IMR-90 (cell line): ENCODE results near the gene UNC13A. TPM values are rescaled to one million over a fixed set of nuclear protein-coding genes. Genes with fewer than 3 reads are reported as not detected.
A peak's percentile ranks its signal among the peaks of the same experiment; 100 is the strongest.

Experiments used
- ATAC-seq: fragments of 200-7000 bp; cut with Tn5 transposase; 2 replicates; pipeline ENCODE4 v1.9.1; 2020; ENCODE audit warnings: low read depth, mild to moderate bottlenecking, moderate library complexity
- BruUV-seq: library from RNA; stranded (reverse); fragments of 400-500 nt; replicated peaks from 2 replicates; lab custom pipeline; 2021; lab: Mats Ljungman, UMichigan
- CTCF ChIA-PET: fragments of 300-600 bp; formaldehyde crosslinking; extraction: SDS; loops from one replicate; lab custom pipeline; 2021; ENCODE audit warnings: antibody characterized with exemption; lab: Yijun Ruan, JAX
- POLR2A ChIA-PET: fragments of 300-600 bp; sonication (Branson Sonifier 250); formaldehyde crosslinking; loops from one replicate; lab custom pipeline; 2022; ENCODE audit warnings: antibody characterized with exemption; ENCODE audit not compliant: unreplicated experiment; lab: Charles Lee
- DNase-seq: peaks from one replicate; pipeline ENCODE4 v3.0.0; 2013
- H2AFZ ChIP-seq: replicated peaks from 2 replicates; pipeline ENCODE3; 2013; ENCODE audit warnings: low read length, mild to moderate bottlenecking; ENCODE audit not compliant: poor library complexity
- H2AK5ac ChIP-seq: 2 replicates; pipeline ENCODE4 v1.6.1; 2013; ENCODE audit warnings: low read depth, low read length, inconsistent platforms
- H2AK9ac ChIP-seq: replicated peaks from 2 replicates; pipeline ENCODE3; 2013; ENCODE audit warnings: mild to moderate bottlenecking, low read depth, low read length, moderate library complexity; ENCODE audit not compliant: poor library complexity
- H2BK120ac ChIP-seq: 2 replicates; pipeline ENCODE4 v1.6.1; 2013; ENCODE audit warnings: low read depth, low read length, inconsistent platforms
- H2BK15ac ChIP-seq: 3 replicates; pipeline ENCODE4 v1.6.1; 2013; ENCODE audit warnings: low read depth, low read length, inconsistent platforms
- H2BK20ac ChIP-seq: 2 replicates; pipeline ENCODE4 v1.6.1; 2013; ENCODE audit warnings: low read depth, mild to moderate bottlenecking, inconsistent platforms, low read length, moderate library complexity
- H2BK5ac ChIP-seq: 2 replicates; pipeline ENCODE4 v1.6.1; 2013; ENCODE audit warnings: mild to moderate bottlenecking, low read depth, low read length, inconsistent platforms; ENCODE audit not compliant: poor library complexity, severe bottlenecking
- H3K14ac ChIP-seq: replicated peaks from 2 replicates; pipeline ENCODE4 v1.6.1; 2013; ENCODE audit warnings: low read depth, low read length, inconsistent platforms
- H3K18ac ChIP-seq: 2 replicates; pipeline ENCODE4 v1.6.1; 2013; ENCODE audit warnings: low read depth, low read length, control low read depth
- H3K23ac ChIP-seq: 2 replicates; pipeline ENCODE4 v1.6.1; 2013; ENCODE audit warnings: low read depth, low read length, inconsistent platforms
- H3K27ac ChIP-seq: 2 replicates; pipeline ENCODE4 v1.5.1; 2013; ENCODE audit warnings: mild to moderate bottlenecking, control low read depth, low read length; ENCODE audit not compliant: insufficient read depth
- H3K27me3 ChIP-seq: 2 replicates; pipeline ENCODE4 v1.6.1; 2013; ENCODE audit warnings: low read length; ENCODE audit not compliant: control insufficient read depth, insufficient read depth
- H3K36me3 ChIP-seq: 2 replicates; pipeline ENCODE4 v1.6.1; 2013; ENCODE audit warnings: low read length, mixed read lengths; ENCODE audit not compliant: control insufficient read depth, insufficient read depth
- H3K4ac ChIP-seq: 2 replicates; pipeline ENCODE4 v1.6.1; 2013; ENCODE audit warnings: low read depth, low read length, inconsistent platforms
- H3K4me1 ChIP-seq: 2 replicates; pipeline ENCODE4 v1.6.1; 2013; ENCODE audit warnings: low read length, mixed read lengths; ENCODE audit not compliant: control insufficient read depth, insufficient read depth
- H3K4me2 ChIP-seq: 2 replicates; pipeline ENCODE4 v1.6.1; 2013; ENCODE audit warnings: low read depth, mild to moderate bottlenecking, control low read depth, low read length, moderate library complexity
- H3K4me3 ChIP-seq: 2 replicates; pipeline ENCODE4 v1.5.1; 2013; ENCODE audit warnings: low read depth, mild to moderate bottlenecking, control low read depth, low read length, moderate library complexity; ENCODE audit not compliant: insufficient read depth
- H3K56ac ChIP-seq: 2 replicates; pipeline ENCODE4 v1.6.1; 2013; ENCODE audit warnings: low read length, inconsistent platforms; ENCODE audit not compliant: insufficient read depth; ENCODE audit errors: extremely low read depth
- H3K79me1 ChIP-seq, 2 experiments: 2 replicates each; pipeline ENCODE4 v1.6.1; 2013; ENCODE audit warnings: low read length in 2 of 2, inconsistent platforms in 1 of 2, low read depth in 1 of 2
- H3K9ac ChIP-seq: 2 replicates; pipeline ENCODE4 v1.6.1; 2013; ENCODE audit warnings: low read depth, low read length, control low read depth
- H3K9me1 ChIP-seq: 2 replicates; pipeline ENCODE4 v1.6.1; 2013; ENCODE audit warnings: low read length, inconsistent platforms; ENCODE audit not compliant: insufficient read depth
- H3K9me3 ChIP-seq: 2 replicates; pipeline ENCODE4 v1.6.1; 2013; ENCODE audit warnings: low read length; ENCODE audit not compliant: control insufficient read depth, insufficient read depth
- H4K20me1 ChIP-seq: 2 replicates; pipeline ENCODE4 v1.6.1; 2013; ENCODE audit warnings: low read length, inconsistent platforms; ENCODE audit not compliant: insufficient read depth
- H4K5ac ChIP-seq: 2 replicates; pipeline ENCODE4 v1.6.1; 2013; ENCODE audit warnings: mild to moderate bottlenecking, low read depth, low read length, control low read depth
- H4K8ac ChIP-seq, 2 experiments: 2 replicates each; pipeline ENCODE4 v1.6.1; 2013; ENCODE audit warnings: low read depth in 2 of 2, low read length in 2 of 2, control low read depth in 1 of 2, inconsistent platforms in 1 of 2
- H4K91ac ChIP-seq: 2 replicates; pipeline ENCODE4 v1.6.1; 2013; ENCODE audit warnings: low read depth, low read length, inconsistent platforms; ENCODE audit not compliant: insufficient read depth
- BHLHE40 ChIP-seq: fragments of 150-350 bp; IDR thresholded peaks from 2 replicates; pipeline ENCODE4 v1.6.1; 2016; ENCODE audit warnings: mild to moderate bottlenecking, low read depth, low read length
- CEBPB ChIP-seq: IDR thresholded peaks from 2 replicates; pipeline ENCODE4 v1.6.1; 2012; ENCODE audit warnings: low read depth, low read length, improper control_type of control experiment
- CHD1 ChIP-seq: IDR thresholded peaks from 2 replicates; pipeline ENCODE4 v1.6.1; 2012; ENCODE audit warnings: low read depth, low read length, improper control_type of control experiment
- FOS ChIP-seq: fragments of 150-350 bp; IDR thresholded peaks from 2 replicates; pipeline ENCODE4 v1.6.1; 2016; ENCODE audit warnings: low read depth, low read length
- MAFK ChIP-seq: IDR thresholded peaks from 2 replicates; pipeline ENCODE4 v1.6.1; 2012; ENCODE audit warnings: low read depth, low read length, improper control_type of control experiment
- MAZ ChIP-seq: IDR thresholded peaks from 2 replicates; pipeline ENCODE4 v1.6.1; 2012; ENCODE audit warnings: low read depth, mild to moderate bottlenecking, low read length, improper control_type of control experiment, moderate library complexity, borderline replicate concordance
- MXI1 ChIP-seq: IDR thresholded peaks from 2 replicates; pipeline ENCODE4 v1.6.1; 2012; ENCODE audit warnings: low read depth, mild to moderate bottlenecking, low read length, moderate library complexity, borderline replicate concordance
- NFE2L2 ChIP-seq: fragments of 150-350 bp; IDR thresholded peaks from 2 replicates; pipeline ENCODE4 v1.6.1; 2016; ENCODE audit warnings: low read depth, mild to moderate bottlenecking, low read length
- RAD21 ChIP-seq: IDR thresholded peaks from 2 replicates; pipeline ENCODE4 v1.6.1; 2012; ENCODE audit warnings: low read length, improper control_type of control experiment
- RCOR1 ChIP-seq: IDR thresholded peaks from 2 replicates; pipeline ENCODE4 v1.6.1; 2012; ENCODE audit warnings: mild to moderate bottlenecking, low read length, improper control_type of control experiment; ENCODE audit not compliant: insufficient replicate concordance
- RFX5 ChIP-seq: IDR thresholded peaks from 2 replicates; pipeline ENCODE4 v1.8.0; 2012; ENCODE audit warnings: low read depth, mild to moderate bottlenecking, low read length, moderate library complexity
- WGBS, 2 experiments: methylation state at CpG; one replicate each; pipeline versions ENCODE4 v1.1.5 to v1.1.7; 2013; ENCODE audit warnings: missing lambda C conversion rate in 2 of 2; ENCODE audit not compliant: insufficient read length in 1 of 2; ENCODE audit errors: extremely low coverage in 2 of 2; 5-methylcytosine and 5-hydroxymethylcytosine counted together
- dilution Hi-C: fragments of 300-500 bp; cut with HindIII; formaldehyde crosslinking; loops from one replicate; pipeline ENCODE4 v1.14.3; 2018; ENCODE audit warnings: low sequenced_read_pairs; ENCODE audit not compliant: unreplicated experiment
- in situ Hi-C: fragments of 300-500 bp; cut with MboI; formaldehyde crosslinking; loops from 3 replicates; pipeline ENCODE4 v1.14.3; 2019; ENCODE audit warnings: low sequenced_read_pairs, inconsistent platforms, mixed read lengths
- intact Hi-C: fragments of 100-400 bp; cut with micrococcal nuclease; formaldehyde crosslinking; loops from 2 replicates; pipeline ENCODE4 v1.10.0; 2022
- polyA plus RNA-seq, 3 experiments: library from polyadenylated mRNA; depleted of rRNA; stranded (reverse); fragments of >200 nt; gene quantifications; 2 replicates each; pipeline ENCODE4 v1.2.3, GENCODE V29; 2012; ENCODE audit warnings: low replicate concordance in 1 of 3
- total RNA-seq: library from RNA; depleted of rRNA; stranded (reverse); fragments of >200 nt; gene quantifications from 2 replicates; pipeline ENCODE4 v1.2.3, GENCODE V29; 2012
- TF ChIP-seq, protein P1 (sequence below): fragments of 150-350 bp; IDR thresholded peaks from 2 replicates; pipeline ENCODE4 v1.6.1; 2016; ENCODE audit warnings: low read depth, mild to moderate bottlenecking, low read length, moderate library complexity, borderline replicate concordance
- TF ChIP-seq, protein P2 (sequence below): fragments of 150-350 bp; IDR thresholded peaks from 2 replicates; pipeline ENCODE4 v1.6.1; 2017; ENCODE audit warnings: mild to moderate bottlenecking, antibody characterized with exemption, low read length, low read depth
- TF ChIP-seq, protein P3 (sequence below): conservative IDR thresholded peaks from 2 replicates; pipeline ENCODE4 v1.5.1; 2012; ENCODE audit warnings: mild to moderate bottlenecking, low read depth, low read length, improper control_type of control experiment

Gene UNC13A
- total and polyA plus RNA-seq, 2 of the 4 experiments (the other 2 are of a cell fraction), result 0.18 to 0.22 TPM

DNA sequence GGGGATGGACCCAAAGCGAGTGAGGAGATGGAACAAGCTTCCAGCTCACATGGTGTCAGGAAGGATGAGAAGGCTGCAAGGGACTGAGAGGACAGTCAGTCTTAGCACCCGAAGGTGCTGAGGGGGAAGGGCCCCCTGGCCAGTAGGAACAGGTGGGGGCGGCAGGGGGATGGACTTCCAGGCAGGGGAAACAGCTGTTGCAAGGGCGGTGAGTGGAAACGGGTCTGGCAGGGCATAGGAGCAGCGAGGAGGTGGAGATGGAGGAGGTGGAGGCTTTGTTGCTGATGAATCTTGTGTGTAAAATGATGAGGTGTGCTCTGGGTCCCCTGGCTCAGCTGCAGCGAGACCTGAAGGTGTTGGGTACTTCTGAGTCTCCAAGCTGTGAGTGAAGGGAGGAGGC, 32.3 kb upstream of the UNC13A start:
- no peaks in the 10 kb centered on the region for H3K27me3 ChIP-seq
- H2BK20ac ChIP-seq, result no peak overlapping the region
- H3K4ac ChIP-seq, result 0 out of 2 replicates have a peak overlapping the region, but pooled peaks have one; percentile 33
- no peak overlapping the region for H3K18ac ChIP-seq
- H3K4me1 ChIP-seq, result peaks cover 13% of the 10 kb centered on the region
- H3K14ac ChIP-seq, result peak overlapping the region; percentile 63
- dilution Hi-C loops (no loop called here), intact Hi-C loops (no loop called here), in situ Hi-C loops (no loop called here)
- peak overlapping the region; percentile 94 for H3K4me2 ChIP-seq
- peak overlapping the region; percentile 96 for H2AK9ac ChIP-seq
- DNase-seq (no peak), ATAC-seq (no peak)
- no peak overlapping the region for H4K8ac ChIP-seq
- no peak overlapping the region for H2BK120ac ChIP-seq
- H3K56ac ChIP-seq, result peak overlapping the region; percentile 23; the same call in 1 of the 2 replicates
- BruUV-seq, result no TSS peak
- H2BK5ac ChIP-seq, result no peak overlapping the region
- H3K27ac ChIP-seq, result no peak overlapping the region; the same call in 1 of the 2 replicates
- H3K36me3 ChIP-seq, result peaks cover 25% of the 10 kb centered on the region
- H4K20me1 ChIP-seq, result peaks cover 24% of the 10 kb centered on the region
- TF ChIP-seq FOS (no peak), RAD21 (no peak), MAZ (no peak), RFX5 (no peak), RCOR1 (no peak), CEBPB (no peak), MXI1 (no peak), NFE2L2 (no peak), MAFK (no peak), BHLHE40 (no peak), CHD1 (no peak)
- TF ChIP-seq, protein P1, sequence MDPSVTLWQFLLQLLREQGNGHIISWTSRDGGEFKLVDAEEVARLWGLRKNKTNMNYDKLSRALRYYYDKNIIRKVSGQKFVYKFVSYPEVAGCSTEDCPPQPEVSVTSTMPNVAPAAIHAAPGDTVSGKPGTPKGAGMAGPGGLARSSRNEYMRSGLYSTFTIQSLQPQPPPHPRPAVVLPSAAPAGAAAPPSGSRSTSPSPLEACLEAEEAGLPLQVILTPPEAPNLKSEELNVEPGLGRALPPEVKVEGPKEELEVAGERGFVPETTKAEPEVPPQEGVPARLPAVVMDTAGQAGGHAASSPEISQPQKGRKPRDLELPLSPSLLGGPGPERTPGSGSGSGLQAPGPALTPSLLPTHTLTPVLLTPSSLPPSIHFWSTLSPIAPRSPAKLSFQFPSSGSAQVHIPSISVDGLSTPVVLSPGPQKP, result no peak
- TF ChIP-seq, protein P2, sequence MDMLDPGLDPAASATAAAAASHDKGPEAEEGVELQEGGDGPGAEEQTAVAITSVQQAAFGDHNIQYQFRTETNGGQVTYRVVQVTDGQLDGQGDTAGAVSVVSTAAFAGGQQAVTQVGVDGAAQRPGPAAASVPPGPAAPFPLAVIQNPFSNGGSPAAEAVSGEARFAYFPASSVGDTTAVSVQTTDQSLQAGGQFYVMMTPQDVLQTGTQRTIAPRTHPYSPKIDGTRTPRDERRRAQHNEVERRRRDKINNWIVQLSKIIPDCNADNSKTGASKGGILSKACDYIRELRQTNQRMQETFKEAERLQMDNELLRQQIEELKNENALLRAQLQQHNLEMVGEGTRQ, result no peak
- TF ChIP-seq, protein P3, sequence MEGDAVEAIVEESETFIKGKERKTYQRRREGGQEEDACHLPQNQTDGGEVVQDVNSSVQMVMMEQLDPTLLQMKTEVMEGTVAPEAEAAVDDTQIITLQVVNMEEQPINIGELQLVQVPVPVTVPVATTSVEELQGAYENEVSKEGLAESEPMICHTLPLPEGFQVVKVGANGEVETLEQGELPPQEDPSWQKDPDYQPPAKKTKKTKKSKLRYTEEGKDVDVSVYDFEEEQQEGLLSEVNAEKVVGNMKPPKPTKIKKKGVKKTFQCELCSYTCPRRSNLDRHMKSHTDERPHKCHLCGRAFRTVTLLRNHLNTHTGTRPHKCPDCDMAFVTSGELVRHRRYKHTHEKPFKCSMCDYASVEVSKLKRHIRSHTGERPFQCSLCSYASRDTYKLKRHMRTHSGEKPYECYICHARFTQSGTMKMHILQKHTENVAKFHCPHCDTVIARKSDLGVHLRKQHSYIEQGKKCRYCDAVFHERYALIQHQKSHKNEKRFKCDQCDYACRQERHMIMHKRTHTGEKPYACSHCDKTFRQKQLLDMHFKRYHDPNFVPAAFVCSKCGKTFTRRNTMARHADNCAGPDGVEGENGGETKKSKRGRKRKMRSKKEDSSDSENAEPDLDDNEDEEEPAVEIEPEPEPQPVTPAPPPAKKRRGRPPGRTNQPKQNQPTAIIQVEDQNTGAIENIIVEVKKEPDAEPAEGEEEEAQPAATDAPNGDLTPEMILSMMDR, result no peak
- H4K5ac ChIP-seq, result no peak overlapping the region
- H4K91ac ChIP-seq, result no peak overlapping the region
- ChIA-PET POLR2A (no interaction called here), CTCF (no interaction called here)
- H3K9ac ChIP-seq, result peak overlapping the region; percentile 73
- H3K9me1 ChIP-seq, result peaks cover 20% of the 10 kb centered on the region
- H3K79me1 ChIP-seq, result peaks cover 11 to 55% of the 10 kb centered on the region in 2 experiments
- H3K4me3 ChIP-seq, result peak overlapping the region; percentile 70
- peak overlapping the region; percentile 27 for H2AK5ac ChIP-seq
- no peaks in the 10 kb centered on the region for H3K9me3 ChIP-seq
- peak overlapping the region; percentile 66 for H2AFZ ChIP-seq
- H2BK15ac ChIP-seq, result no peak overlapping the region
- WGBS, 2 experiments, result no CpG with 5 or more reads among the region's 7 CpGs
- H3K23ac ChIP-seq, result peak overlapping the region; percentile 79
